Keratinocyte (primary cell): ENCODE results near the gene B3GNT2. TPM values are rescaled to one million over a fixed set of nuclear protein-coding genes. Genes with fewer than 3 reads are reported as not detected.

Experiments
- DNase-seq: peaks from one replicate; pipeline ENCODE4 v3.0.0-alpha.2; 2011; ENCODE audit warnings: low read depth, missing footprints, low spot score
- FAIRE-seq: peaks from 2 replicates; lab custom pipeline; 2011; peaks lifted over from hg19 to GRCh38; lab: Jason Lieb, UNC
- H2AFZ ChIP-seq: 2 replicates; pipeline ENCODE4 v1.6.0; 2012; ENCODE audit warnings: low read length, control low read depth, inconsistent platforms; ENCODE audit not compliant: control insufficient read depth
- H3K27ac ChIP-seq: 2 replicates; pipeline ENCODE4 v1.5.1; 2011; ENCODE audit warnings: low read length; ENCODE audit not compliant: control insufficient read depth, insufficient read depth
- H3K27me3 ChIP-seq: 3 replicates; pipeline ENCODE4 v1.6.0; 2011; ENCODE audit warnings: low read length; ENCODE audit not compliant: control insufficient read depth, insufficient read depth; ENCODE audit errors: extremely low read depth
- H3K36me3 ChIP-seq, 2 experiments: 2 replicates in 1 of 2; 3 replicates in 1 of 2; pipeline ENCODE4 v1.5.1; 2011; ENCODE audit warnings: low read length in 2 of 2, mild to moderate bottlenecking in 1 of 2; ENCODE audit not compliant: control insufficient read depth in 2 of 2, insufficient read depth in 2 of 2; ENCODE audit errors: extremely low read depth in 1 of 2
- H3K4me1 ChIP-seq: 3 replicates; pipeline ENCODE4 v1.5.1; 2011; ENCODE audit warnings: low read length; ENCODE audit not compliant: control insufficient read depth, insufficient read depth; ENCODE audit errors: extremely low read depth
- H3K4me2 ChIP-seq: 3 replicates; pipeline ENCODE4 v1.6.0; 2011; ENCODE audit warnings: low read depth, low read length; ENCODE audit not compliant: control insufficient read depth, insufficient read depth; ENCODE audit errors: extremely low read depth
- H3K4me3 ChIP-seq, 3 experiments: fragments of 200-600 bp in 1 of 3; sonication (generic) in 1 of 3; 2 replicates in 2 of 3; 3 replicates in 1 of 3; pipeline ENCODE4 v1.5.1; 2011 to 2016; ENCODE audit warnings: low read length in 3 of 3, mild to moderate bottlenecking in 3 of 3, control low read depth in 2 of 3, inconsistent platforms in 1 of 3, low read depth in 1 of 3, mixed read lengths in 1 of 3, mixed run types in 1 of 3, moderate library complexity in 1 of 3; ENCODE audit not compliant: control insufficient read depth in 2 of 3, insufficient read depth in 2 of 3; ENCODE audit errors: extremely low read depth in 1 of 3
- H3K79me2 ChIP-seq: 2 replicates; pipeline ENCODE4 v1.6.0; 2012; ENCODE audit warnings: low read length; ENCODE audit not compliant: control insufficient read depth, insufficient read depth
- H3K9ac ChIP-seq: 3 replicates; pipeline ENCODE4 v1.6.0; 2011; ENCODE audit warnings: low read length; ENCODE audit not compliant: control insufficient read depth, insufficient read depth; ENCODE audit errors: extremely low read depth
- H3K9me1 ChIP-seq: 3 replicates; pipeline ENCODE4 v1.6.0; 2011; ENCODE audit warnings: low read length; ENCODE audit not compliant: control insufficient read depth, insufficient read depth; ENCODE audit errors: extremely low read depth
- H3K9me3 ChIP-seq: 2 replicates; pipeline ENCODE4 v1.5.1; 2012; ENCODE audit warnings: low read depth, low read length; ENCODE audit not compliant: control insufficient read depth
- H4K20me1 ChIP-seq: 3 replicates; pipeline ENCODE4 v1.6.0; 2011; ENCODE audit warnings: low read length; ENCODE audit not compliant: control insufficient read depth, insufficient read depth; ENCODE audit errors: extremely low read depth
- CTCF ChIP-seq, 3 experiments: IDR thresholded peaks in 1 of 3; conservative IDR thresholded peaks in 1 of 3; optimal IDR thresholded peaks in 1 of 3; 2 replicates in 2 of 3; 3 replicates in 1 of 3; pipeline versions ENCODE3 to v1.5.1; 2011; ENCODE audit warnings: low read length in 3 of 3, mild to moderate bottlenecking in 3 of 3, moderate library complexity in 2 of 3, control low read depth in 1 of 3, inconsistent platforms in 1 of 3; ENCODE audit not compliant: insufficient read depth in 2 of 3; ENCODE audit errors: extremely low read depth in 1 of 3
- EZH2 ChIP-seq: IDR thresholded peaks from one replicate; pipeline ENCODE4 v1.6.1; 2012; ENCODE audit warnings: inconsistent platforms, mild to moderate bottlenecking, low read length, moderate library complexity
- dilution Hi-C: fragments of 300-500 bp; cut with MboI; formaldehyde crosslinking; loops from one replicate; pipeline ENCODE4 v1.7.0; 2020; ENCODE audit warnings: low sequenced_read_pairs; ENCODE audit not compliant: extremely low pct_ligation_motif_present
- polyA plus RNA-seq, 5 experiments: library from polyadenylated mRNA; depleted of rRNA in 3 of 5; stranded (reverse) in 3 of 5; stranded (forward) in 1 of 5; unstranded in 1 of 5; fragments of >200 nt; gene quantifications; 1 replicate in 1 of 5; 2 replicates in 3 of 5; 3 replicates in 1 of 5; pipeline versions ENCODE4 v1.2.1 to v1.2.3, GENCODE V29; 2011 to 2012; ENCODE audit warnings: missing spikeins in 2 of 5, low read depth in 1 of 5, low replicate concordance in 1 of 5

B3GNT2 gene
- polyA plus RNA-seq, 1 donor (not counting 4 experiments of a cell fraction or from before 2014, with no cell fraction given), result 44.3 TPM

- DNase-seq (no peak), FAIRE-seq (no peak)
- no peak overlapping the region for H2AFZ ChIP-seq
- H3K9ac ChIP-seq, result no peak overlapping the region
- H3K36me3 ChIP-seq, result peaks cover 1 to 3% of the 10 kb centered on the region in 2 experiments
- peaks cover 10% of the 10 kb centered on the region for H3K9me1 ChIP-seq
- no peak overlapping the region for H3K27ac ChIP-seq
- dilution Hi-C loops, result no loop called here
- peaks cover 10% of the 10 kb centered on the region for H3K4me1 ChIP-seq
- no peaks in the 10 kb centered on the region for H3K27me3 ChIP-seq
- H3K4me2 ChIP-seq, result no peak overlapping the region
- peaks cover 97% of the 10 kb centered on the region for H3K79me2 ChIP-seq
- no peaks in the 10 kb centered on the region for H3K9me3 ChIP-seq
- no peak overlapping the region for H3K4me3 ChIP-seq
- TF ChIP-seq CTCF (optimal IDR thresholded peaks at IDR 0.05 in 1 of 3, IDR thresholded peaks at IDR 0.05 in 1 of 3, conservative IDR thresholded peaks at IDR 0.05 in 1 of 3; ENCODE audit: extremely low read depth in 1 of 3, insufficient read depth in 2 of 3, low read length in 3 of 3) (no peak), EZH2 (no peak)
- H4K20me1 ChIP-seq, result peaks cover 36% of the 10 kb centered on the region
These were observed 7.5 kb downstream of the B3GNT2 start for GRCh38 chr2:62203459-62203858.

GRCh38 chr2:62204998-62205496, 9.1 kb downstream of the B3GNT2 start:
- Histone ChIP-seq H3K9me1 (peaks cover 10% of the 10 kb centered on the region), H3K79me2 (peaks cover 97% of the 10 kb centered on the region), H3K27ac (no peak overlapping the region), H3K4me3 (no peak overlapping the region), H3K4me1 (peaks cover 6% of the 10 kb centered on the region), H2AFZ (no peak overlapping the region), H3K36me3 (peaks cover 1 to 3% of the 10 kb centered on the region in 2 experiments), H3K4me2 (no peak overlapping the region), H3K27me3 (no peaks in the 10 kb centered on the region), H4K20me1 (peaks cover 38% of the 10 kb centered on the region), H3K9me3 (no peaks in the 10 kb centered on the region), H3K9ac (no peak overlapping the region)
- FAIRE-seq, result no peak
- dilution Hi-C loops, result no loop called here
- TF ChIP-seq CTCF (optimal IDR thresholded peaks at IDR 0.05 in 1 of 3, IDR thresholded peaks at IDR 0.05 in 1 of 3, conservative IDR thresholded peaks at IDR 0.05 in 1 of 3; ENCODE audit: extremely low read depth in 1 of 3, insufficient read depth in 2 of 3, low read length in 3 of 3) (no peak), EZH2 (no peak)
- DNase-seq, result no peak
